ENCODE data around the gene TBC1D2.
"Not testable (repeated sequence)": the region's sequence is repeated elsewhere in the genome, so short reads cannot be mapped to it uniquely, and the experiment has no call there.

TBC1D2 gene

DNA sequence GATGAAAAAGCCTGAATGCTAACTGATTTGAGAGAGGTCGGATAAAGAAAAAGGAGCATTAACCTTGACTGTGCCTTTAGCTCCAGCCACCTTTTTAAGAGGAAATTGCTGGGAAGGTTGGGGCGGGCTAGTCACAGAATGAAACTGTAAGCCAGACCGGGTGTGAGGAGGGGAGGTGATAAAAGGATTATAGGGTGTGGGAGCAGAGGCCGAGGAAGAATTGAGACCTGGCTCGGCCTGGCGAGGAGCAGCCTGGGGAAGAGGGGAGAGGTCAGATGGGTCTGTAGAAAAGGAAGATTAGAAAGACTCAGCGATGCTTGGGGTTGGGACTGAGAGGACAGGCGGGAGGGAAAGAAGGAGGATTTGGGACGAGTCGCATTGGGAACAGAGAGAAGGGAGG, 14.2 kb upstream of the TBC1D2 start:
- DNase-seq: not testable (repeated sequence)

DNA sequence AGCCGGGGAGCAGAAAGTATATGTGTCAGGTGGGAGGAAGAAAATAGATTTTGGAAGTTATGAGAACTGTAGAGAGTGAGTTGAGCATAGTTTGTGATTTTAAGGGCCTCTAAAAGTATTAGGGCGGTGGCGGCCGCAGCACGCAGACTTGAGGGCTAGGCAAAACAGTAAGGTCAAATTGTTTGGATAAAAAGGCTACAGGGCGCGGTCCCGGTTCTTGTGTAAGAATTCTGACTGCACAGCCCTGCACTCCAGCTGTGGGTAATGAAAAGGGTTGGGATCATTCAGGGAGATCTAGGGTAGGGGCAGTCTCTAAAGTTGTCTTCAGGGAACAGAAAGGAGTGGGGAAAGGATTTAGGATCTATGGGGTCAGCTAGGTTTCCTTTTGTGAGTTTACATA, 12.1 kb upstream of the TBC1D2 start:
- not testable (repeated sequence) for DNase-seq

GRCh38 chr9:98264516-98264915, 9.1 kb upstream of the TBC1D2 start:
- no peak for DNase-seq

- DNase-seq: peak; percentile 64
Measured at GRCh38 chr9:98263482-98264357, 8.3 kb upstream of the TBC1D2 start.

GRCh38 chr9:98263080-98263479, 7.6 kb upstream of the TBC1D2 start:
- DNase-seq: no peak

DNA sequence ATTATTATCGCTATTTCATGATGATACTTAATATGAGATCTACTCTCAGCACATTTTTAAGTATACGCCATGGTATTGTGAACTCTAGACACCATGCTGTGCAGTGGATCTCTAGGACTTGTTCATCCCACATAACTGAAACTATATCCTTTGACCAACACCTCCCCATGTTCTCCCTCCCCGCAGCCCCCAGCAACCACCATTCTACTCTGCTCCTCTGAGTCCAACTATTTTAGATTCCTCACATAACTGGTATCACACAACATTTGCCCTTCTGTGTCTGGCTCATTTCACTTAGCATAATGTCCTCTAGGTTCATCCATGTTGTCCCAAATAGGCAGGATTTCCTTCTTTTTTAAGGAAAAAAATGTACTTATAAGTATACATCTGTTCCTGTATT, 6.6 kb upstream of the TBC1D2 start:
- DNase-seq: no peak

DNA sequence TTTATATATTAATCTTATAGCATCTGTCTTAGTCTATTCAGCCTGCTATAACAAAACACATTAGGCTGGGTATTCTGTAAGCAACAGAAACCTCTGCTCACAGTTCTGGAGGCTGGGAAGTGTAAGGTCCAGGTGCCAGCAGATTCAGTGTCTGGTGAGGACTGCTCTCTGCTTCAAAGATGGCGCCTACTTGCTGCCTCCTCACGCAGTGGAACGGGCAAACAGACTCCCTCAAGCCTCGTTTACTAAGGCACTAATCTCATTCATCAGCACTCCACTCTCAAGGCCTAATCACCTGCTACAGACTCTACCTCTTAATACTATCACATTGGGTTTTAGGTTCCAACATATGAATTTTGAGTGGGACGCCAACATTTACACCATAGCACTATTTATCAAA, 5.2 kb upstream of the TBC1D2 start:
- no peak for DNase-seq

- DNase-seq: no peak
Measured at GRCh38 chr9:98259791-98260190, 4.3 kb upstream of the TBC1D2 start.

- DNase-seq: no peak
Measured at GRCh38 chr9:98256756-98257155, 1.3 kb upstream of the TBC1D2 start.

- DNase-seq: no peak
Measured at GRCh38 chr9:98255061-98255577, 330 bp downstream of the TBC1D2 start.

DNA sequence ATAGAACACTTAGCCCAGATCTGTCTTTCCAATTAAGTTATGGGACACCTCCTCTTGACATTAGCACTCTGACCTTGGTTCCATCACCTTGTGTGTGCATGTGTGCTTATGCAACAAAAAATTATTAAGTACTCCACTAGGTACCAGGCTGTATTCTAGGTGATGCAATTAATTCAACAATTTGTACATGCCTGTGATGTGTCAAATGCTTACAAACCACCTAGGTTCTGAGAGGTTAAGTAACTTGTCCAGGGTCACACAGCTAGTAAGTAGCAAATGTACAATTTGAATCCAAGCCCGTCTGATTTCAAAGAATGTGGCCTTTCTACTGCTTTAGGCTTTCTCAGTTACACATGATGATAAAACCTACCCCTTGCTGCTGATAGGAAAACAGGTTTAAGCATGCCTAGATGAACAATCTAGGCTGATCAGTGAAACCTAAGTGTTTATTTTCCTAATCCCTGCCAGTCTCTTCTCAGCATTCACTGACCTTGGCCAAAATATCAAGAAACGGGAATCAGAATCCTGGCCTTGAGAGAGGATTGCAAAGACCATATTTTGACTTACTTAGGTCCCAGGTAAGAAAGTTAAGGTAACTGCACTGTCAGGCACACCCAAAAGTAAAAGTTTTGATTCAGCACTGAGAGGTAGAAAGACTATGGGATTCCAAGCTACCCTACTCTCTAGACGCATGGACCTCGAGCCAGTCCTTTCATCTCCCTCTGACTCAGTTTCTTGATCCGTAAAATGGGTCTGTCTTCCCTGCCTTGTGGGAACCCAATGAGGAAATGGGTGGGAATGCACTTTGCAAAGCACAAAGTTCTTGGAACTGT, 1.0 kb downstream of the TBC1D2 start:
- no peak for DNase-seq

DNA sequence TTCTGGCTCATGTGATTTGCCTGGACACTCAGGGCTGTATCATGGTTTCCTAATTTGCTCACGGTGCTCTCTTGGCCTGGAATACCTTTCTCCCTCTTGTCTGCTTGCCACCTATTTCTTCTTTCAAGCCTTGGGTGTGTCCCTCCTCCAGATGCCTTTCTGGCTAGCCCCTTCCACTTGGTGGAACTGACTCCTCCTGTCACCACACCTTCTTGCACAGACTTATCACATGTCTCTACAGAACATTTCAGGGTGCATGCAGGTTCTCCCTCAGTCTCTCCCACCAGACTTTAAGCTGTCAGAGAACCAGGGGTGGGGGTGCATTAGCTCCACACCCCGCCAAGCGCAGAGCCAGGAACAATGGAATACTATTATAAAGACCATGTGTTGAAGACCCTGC, 1.9 kb downstream of the TBC1D2 start:
- no peak for DNase-seq

- DNase-seq: no peak
Measured at GRCh38 chr9:98251551-98251950, 3.9 kb downstream of the TBC1D2 start.

- no peak for DNase-seq
Measured at GRCh38 chr9:98249771-98250170, 5.7 kb downstream of the TBC1D2 start.

GRCh38 chr9:98248737-98249474, 6.5 kb downstream of the TBC1D2 start:
- no peak for DNase-seq

DNA sequence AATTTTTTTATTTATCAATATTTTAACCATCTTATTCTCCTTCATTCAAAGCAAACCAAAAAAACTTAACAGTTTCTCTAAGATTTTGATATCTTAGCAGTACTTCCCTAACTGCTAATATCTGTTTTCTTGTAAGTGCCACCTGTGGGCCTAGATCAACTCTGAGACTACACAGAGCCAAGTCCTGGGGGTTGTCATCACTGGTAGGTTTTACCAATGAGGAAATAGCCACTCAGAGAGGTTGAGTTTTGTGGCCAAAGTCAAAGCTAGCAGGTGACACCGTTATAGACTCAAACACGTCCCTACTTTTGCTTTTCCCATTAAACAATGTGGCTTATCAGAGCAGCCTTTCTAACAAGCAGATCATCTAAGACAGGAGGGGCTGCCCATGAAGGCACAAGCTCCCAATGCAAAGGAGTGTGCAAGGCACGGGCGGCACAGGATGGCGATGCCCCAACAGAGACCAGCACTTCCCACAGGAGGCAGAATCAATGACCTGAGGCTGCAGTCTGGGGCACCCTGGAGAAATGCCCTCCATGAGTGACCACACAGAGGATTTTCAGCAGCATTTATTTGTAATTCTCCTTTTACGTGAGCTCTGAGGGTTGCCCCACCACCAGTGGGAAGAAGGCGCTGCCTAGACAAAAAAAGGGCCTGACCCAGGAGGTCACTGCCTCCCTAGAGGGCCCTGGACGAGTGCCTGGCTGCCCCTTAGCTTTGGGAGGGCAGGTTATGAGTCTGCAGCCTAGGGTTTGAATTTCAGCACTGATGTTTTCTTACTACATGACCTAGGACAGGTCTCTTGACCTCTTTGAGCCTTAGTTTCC, 7.4 kb downstream of the TBC1D2 start:
- DNase-seq: no peak

- no peak for DNase-seq
Measured at GRCh38 chr9:98242426-98242825, 13.0 kb downstream of the TBC1D2 start.

DNA sequence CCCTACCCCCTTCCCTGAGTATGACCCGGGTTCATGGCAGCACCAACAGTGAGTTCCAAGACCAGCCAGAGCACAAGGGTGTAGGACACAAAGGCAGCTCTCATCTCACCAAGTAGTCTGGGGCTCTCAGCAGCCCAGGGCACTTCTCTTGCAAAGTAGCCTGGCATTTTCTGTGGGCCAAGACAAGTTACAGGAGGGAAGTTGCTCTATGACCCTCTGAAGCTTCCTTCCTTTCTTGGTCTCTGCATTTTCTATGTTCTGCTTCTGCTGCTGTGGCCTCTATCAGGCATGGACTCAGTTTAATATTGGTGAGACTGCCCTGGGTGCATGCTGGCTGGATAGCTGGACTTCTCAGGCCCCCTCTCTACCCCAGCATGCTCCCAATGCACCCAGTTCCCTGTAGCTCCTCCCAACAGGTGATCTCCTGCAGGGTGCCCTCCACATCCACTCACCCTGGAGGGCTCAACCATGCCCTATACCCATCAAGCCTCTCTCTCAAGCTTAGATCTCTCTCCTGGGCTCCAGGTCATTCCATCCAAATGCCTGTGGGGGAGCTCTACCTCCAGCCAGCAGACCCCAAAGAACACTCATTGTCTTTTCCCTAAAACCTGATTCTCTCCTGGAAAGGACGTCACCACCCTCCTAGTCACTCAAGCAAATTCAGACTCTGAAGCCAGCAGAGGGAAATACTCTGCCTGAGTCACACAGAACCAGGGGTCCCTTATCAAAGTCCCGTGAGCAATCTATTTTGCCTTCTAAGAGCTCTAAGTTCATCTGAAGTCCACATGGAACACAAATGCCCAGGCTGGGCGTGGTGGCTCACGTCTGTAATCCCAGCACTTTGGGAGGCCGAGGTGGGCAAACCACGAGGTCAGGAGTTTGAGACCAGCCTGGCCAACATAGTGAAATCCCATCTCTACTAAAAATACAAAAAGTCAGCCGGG, 13.8 kb downstream of the TBC1D2 start:
- DNase-seq: no peak

DNA sequence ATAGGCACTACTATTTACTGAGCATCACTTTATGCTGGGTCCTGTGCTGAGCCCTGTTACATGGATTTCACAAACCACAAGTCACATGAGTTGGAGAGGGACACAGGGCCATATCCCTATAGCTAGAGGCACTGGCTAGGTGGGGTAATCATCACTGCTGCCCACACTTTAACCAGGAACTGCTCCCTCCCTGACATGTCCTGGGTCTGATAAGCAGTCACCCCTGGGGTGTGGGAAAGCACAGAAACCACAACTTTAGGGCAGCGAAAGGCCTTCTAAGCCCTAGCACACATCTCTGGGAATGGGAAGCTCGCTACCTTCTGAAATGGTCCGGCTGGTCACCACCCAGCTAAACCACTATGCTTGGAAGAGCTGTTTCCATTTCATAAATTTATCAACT, 15.0 kb downstream of the TBC1D2 start:
- DNase-seq: no peak

DNA sequence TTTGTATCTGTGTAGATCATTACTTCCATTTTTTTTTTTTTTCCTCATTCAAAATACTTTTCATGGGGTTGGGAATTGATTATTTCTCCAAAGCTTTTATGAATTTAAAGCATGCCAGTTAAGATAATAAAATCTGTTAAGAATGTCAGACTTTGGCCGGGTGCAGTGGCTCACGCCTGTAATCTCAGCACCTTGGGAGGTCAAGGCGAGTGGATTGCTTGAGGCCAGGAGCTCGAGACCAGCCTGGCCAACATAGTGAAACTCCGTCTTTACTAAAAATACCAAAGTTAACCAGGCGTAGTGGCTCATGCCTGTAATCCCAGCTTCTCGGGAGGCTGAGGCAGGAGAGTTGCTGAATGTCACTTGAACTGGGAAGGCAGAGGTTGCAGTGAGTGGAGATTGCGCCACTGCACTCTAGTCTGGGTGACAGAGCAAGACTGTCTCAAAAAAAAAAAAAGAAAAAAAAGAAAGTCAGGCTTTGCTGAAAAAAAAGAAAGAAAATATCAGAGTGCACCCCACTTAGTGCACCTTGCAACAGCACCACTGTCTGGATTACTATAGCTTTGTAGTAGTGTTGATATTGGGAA, 18.5 kb downstream of the TBC1D2 start:
- no peak for DNase-seq

GRCh38 chr9:98235126-98235525, 20.3 kb downstream of the TBC1D2 start:
- no peak for DNase-seq
